PFSK-1 (cell line): ENCODE data around the gene CRYGA.
"Not testable (repeated sequence)": the region's sequence is repeated elsewhere in the genome, so short reads cannot be mapped to it uniquely, and the experiment has no call there.

ENCODE experiments used
- FOXP2 ChIP-seq: optimal IDR thresholded peaks from 2 replicates; pipeline ENCODE3; 2011; ENCODE audit warnings: borderline replicate concordance, control low read depth, inconsistent platforms; ENCODE audit not compliant: insufficient read depth; ENCODE audit errors: extremely low read length, extremely low read depth
- POLR2AphosphoS5 ChIP-seq: IDR thresholded peaks from 2 replicates; pipeline ENCODE4 v1.6.1; 2012; ENCODE audit warnings: low read depth, mild to moderate bottlenecking, control low read depth, low read length, moderate library complexity
- REST ChIP-seq, 2 experiments: IDR thresholded peaks; 2 replicates each; pipeline versions ENCODE4 v1.6.1 to v1.8.0; 2011 to 2012; ENCODE audit warnings: low read depth in 2 of 2, low read length in 2 of 2, control low read depth in 1 of 2, inconsistent platforms in 1 of 2, mild to moderate bottlenecking in 1 of 2, moderate library complexity in 1 of 2; ENCODE audit not compliant: insufficient read depth in 1 of 2
- SIN3A ChIP-seq: IDR thresholded peaks from 2 replicates; pipeline ENCODE4 v1.6.1; 2012; ENCODE audit warnings: mild to moderate bottlenecking, low read length, moderate library complexity, borderline replicate concordance; ENCODE audit not compliant: insufficient read depth
- TAF1 ChIP-seq: IDR thresholded peaks from 2 replicates; pipeline ENCODE4 v1.6.1; 2012; ENCODE audit warnings: low read length, control low read depth, borderline replicate concordance; ENCODE audit not compliant: insufficient read depth

CRYGA gene

GRCh38 chr2:208124013-208124715 is 39.2 kb downstream of the CRYGA start, which contains the start of gene CRYGD:
Gene CRYGD, minus strand, starts transcription at chr2:208124524. Its CDS starts 51 bp downstream, at chr2:208124473.
- not testable (repeated sequence) for TF ChIP-seq REST (IDR thresholded peaks at IDR 0.05; ENCODE audit: insufficient read depth in 1 of 2, low read depth in 2 of 2, low read length in 2 of 2); POLR2AphosphoS5; FOXP2

DNA sequence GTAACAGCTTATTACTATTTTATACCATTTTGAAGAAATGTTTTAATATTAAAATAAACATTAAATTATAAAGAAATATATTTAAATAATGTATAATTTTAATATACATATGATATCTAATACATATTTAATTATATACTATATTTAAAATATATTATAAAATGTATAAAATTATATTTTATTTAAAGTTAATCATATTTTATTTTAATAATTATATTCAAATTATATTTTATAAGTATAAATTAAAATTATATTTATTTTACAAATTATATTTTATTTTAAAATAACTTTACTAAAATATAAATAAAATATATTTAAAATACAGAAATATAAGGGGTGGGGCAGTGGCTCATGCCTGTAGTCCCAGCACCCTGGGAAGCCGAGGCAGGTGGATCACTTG is 41.1 kb downstream of the CRYGA start:
- TF ChIP-seq POLR2AphosphoS5 = no peak
- TF ChIP-seq TAF1 = no peak
- no peak for TF ChIP-seq REST (IDR thresholded peaks at IDR 0.05; ENCODE audit: insufficient read depth in 1 of 2, low read depth in 2 of 2, low read length in 2 of 2)
- no peak for TF ChIP-seq SIN3A
- no peak for TF ChIP-seq FOXP2

DNA sequence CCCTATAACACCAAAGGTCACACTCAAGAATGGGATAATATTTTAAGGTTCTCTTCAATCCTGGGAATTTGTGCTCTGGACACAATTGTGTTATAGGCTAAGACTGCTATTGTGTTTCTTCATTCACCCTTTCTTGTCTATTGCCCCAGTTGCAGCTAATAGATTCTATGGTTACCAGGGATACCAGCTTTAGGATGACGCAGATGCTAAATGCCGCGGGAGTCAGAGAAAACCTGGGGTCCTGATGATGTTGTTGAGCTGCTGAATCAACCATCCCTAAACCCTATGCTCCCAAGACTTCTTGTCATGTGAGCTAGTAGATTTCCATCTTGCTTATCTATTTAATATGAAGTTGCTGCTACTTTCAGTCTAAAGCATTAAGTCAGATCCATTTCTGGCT is 44.5 kb downstream of the CRYGA start:
- TF ChIP-seq TAF1 (no peak), REST (IDR thresholded peaks at IDR 0.05; ENCODE audit: insufficient read depth in 1 of 2, low read depth in 2 of 2, low read length in 2 of 2) (no peak), SIN3A (no peak), POLR2AphosphoS5 (no peak), FOXP2 (no peak)

- TF ChIP-seq SIN3A = no peak
- no peak for TF ChIP-seq REST (IDR thresholded peaks at IDR 0.05; ENCODE audit: insufficient read depth in 1 of 2, low read depth in 2 of 2, low read length in 2 of 2)
- TF ChIP-seq FOXP2 = no peak
- no peak for TF ChIP-seq TAF1
- TF ChIP-seq POLR2AphosphoS5 = no peak
Observed at GRCh38 chr2:208112969-208113368, 50.4 kb downstream of the CRYGA start.
